ENCODE results near the gene ALDH3A2.

Gene ALDH3A2

GRCh38 chr17:19648475-19649273, at the start of gene ALDH3A2:
Gene ALDH3A2, plus strand, starts transcription at chr17:19648751. Its CDS starts 221 bp downstream, at chr17:19648972.
- DNase-seq: peak; percentile 5

- DNase-seq: no peak
These were observed 38.2 kb upstream of the ALDH3A2 start for GRCh38 chr17:19610311-19610710.

- DNase-seq: no peak
These were observed 37.7 kb upstream of the ALDH3A2 start for GRCh38 chr17:19610879-19611278.

DNA sequence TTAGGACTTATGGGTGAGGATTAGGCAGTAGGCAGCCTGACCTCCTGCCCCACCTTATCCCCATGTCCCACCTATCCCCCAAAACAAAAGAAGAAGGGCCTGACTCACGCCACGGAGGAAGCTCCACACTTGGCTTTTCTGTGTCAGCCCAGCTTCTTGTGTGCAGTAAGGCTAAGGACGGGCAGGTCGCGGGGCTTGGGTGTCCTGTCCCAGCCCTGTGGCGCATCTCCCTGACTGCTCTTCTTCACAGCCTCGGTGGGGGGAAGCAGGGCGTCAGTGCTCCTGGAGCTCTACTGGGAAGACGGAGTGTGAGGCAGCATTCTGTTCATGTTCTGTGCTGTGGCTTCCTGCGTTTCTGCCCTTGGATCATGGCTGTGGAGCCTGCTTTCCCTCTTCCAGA, 34.6 kb upstream of the ALDH3A2 start:
- DNase-seq: no peak

- no peak for DNase-seq
These were observed 33.7 kb upstream of the ALDH3A2 start for GRCh38 chr17:19614900-19615299.

DNA sequence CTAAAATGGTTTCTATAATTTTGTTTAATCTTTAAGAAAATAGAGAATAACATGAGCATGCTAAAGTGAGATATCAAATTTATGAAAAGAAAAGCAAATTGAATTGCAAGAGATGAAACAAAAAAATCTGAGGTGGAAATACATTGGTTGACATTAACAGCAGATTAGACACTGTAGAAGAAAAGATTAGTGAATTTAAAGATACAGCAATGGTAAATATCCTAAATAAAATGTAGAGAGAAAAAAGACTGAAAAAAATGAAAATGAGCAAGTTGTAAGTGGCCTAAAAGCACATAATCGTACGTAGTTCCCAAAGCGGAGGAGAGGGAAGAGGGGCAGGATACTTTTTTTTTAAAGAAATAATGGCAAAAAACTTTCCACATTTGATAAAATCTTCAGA, 30.5 kb upstream of the ALDH3A2 start:
- no peak for DNase-seq

DNA sequence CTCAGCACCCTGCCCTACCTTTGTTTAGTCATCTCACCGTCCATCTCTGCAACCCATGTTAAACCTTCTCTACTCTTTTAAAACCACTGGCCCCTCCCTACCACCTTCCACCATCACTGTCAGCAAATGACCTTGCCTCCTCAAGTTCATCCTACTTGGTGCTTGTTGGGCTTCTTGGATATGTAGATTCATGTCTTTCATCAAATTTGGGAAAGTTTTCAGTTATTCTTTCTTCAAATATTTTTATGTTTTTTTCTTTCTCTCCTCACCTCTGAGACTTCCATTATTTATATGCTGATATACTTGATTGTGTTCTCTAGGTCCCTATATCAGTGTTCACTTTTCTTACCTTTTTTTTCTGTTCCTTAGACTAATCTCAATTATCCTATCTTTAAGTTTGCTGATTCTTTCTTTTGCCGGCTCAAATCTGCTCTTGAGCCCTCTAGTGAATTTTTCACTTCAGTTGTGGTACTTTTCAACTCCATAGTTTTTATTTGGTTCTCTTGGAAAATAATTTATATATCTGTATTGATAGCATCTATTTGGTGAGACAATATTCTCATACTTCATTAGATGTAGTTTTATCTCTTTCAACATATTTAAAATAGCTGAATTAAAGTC, 28.7 kb upstream of the ALDH3A2 start:
- no peak for DNase-seq

DNA sequence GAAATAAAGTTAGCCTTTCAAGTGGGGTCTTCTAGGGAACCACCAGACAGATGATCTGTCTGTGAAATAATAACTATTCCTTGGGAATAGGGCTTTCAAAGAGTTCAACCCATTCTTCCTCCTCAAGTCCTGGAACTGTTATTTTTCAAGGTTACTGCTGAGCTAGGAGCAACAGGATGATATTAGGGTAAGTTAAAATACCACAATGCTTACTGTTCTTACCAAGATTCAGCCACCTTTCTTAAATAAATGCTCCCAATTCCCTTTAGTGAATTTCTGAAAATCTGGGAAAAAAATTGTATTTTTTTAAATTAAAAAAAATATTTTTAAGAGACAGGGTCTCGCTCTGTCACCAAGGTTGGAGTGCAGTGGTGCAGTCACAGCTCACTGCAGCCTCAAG, 26.9 kb upstream of the ALDH3A2 start:
- no peak for DNase-seq

- no peak for DNase-seq
These were observed 22.5 kb upstream of the ALDH3A2 start for GRCh38 chr17:19626079-19626478.

GRCh38 chr17:19629449-19629848, 19.1 kb upstream of the ALDH3A2 start:
- no peak for DNase-seq

DNA sequence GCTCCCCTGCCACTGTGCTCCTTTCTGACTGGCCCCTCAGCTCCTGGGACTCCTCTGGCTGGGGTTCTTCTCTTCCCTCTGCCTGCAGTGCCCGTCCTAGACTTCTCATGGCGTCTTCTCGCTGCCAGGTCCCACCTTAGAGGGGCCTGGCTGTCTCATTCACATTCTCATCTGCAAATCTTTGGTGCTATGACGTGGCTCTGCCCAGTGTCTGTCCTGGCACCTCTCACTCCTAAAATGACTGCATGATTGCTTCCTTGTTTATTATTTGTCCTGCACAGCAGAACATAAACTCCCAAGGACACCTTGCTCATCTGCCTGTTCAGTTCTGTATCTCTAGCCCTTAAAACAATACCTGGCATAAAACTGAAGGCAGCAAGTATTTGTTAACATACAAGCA, 18.5 kb upstream of the ALDH3A2 start:
- no peak for DNase-seq

DNA sequence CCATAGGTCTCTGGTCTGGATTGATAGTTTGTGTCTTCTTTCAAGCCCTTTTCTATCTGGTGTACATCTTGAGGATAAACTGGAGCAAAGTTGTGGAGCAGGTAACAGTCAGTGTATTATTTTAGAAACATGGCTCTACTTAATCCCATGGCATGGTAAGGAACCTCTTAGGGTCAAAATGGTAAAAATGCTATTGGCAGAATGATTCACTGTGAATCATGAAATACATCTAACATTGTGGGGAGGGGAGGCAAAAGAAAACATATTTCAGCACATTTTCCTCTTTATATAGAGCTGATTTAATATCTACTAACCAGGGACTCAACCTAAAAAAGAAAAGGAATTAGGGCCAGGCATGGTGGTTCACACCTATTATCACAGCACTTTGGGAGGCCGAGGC, 17.9 kb upstream of the ALDH3A2 start:
- DNase-seq: no peak

GRCh38 chr17:19631905-19632304, 16.6 kb upstream of the ALDH3A2 start:
- DNase-seq: no peak

DNA sequence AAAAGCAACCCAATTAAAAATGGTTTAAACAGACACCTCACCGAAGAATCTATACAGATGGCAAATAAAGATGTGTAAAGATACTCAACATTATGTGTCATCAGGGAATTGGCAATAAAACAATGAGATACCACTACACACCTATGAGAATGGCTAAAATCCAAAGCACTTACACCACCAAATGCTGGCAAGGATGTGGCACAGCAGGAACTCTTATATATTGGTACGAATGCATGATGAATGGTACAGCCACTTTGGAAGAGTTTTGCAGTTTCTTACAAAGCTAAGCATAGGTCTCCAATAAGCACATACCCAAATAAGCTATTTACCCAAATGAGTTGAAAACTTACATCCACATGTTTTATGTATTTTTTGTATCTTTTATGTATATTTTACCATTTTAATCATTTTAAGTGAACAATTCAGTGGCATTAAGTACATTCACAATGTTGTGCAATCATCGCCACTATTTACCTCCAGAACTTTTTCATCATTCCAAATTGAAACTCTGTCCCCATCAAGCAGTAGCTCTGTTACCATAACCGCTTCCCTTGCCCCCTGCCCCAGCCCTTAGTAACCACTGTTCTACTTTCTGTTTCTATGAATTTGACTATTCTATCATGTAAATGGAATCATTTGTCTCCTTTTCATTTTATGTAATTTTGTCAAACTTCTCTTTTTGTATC, 6.7 kb upstream of the ALDH3A2 start:
- no peak for DNase-seq

GRCh38 chr17:19642373-19642893, 6.1 kb upstream of the ALDH3A2 start:
- no peak for DNase-seq

GRCh38 chr17:19644493-19645210, 3.9 kb upstream of the ALDH3A2 start:
- DNase-seq: no peak

DNA sequence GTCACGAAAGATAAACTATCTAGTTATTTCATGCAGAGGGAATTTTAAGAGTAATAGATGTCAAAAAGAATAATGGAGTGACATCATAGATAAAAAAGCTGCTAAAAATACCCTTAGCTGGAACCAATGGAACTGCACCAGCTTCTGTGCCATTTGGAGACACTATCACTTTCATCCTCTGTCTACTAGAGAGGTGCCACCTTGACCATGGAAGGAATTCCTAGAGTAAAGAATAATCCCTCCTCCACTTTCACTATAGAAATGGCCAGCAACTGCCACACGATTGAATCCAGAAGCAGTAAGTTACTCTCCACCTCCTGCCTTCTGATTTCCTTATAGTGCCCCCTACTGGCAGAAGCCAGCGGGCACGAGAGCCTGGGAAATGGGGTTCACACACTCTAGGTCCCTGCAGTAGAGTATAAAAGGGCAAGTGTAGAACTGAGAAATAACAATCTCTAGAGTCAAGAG, 2.8 kb upstream of the ALDH3A2 start:
- no peak for DNase-seq

GRCh38 chr17:19646788-19647696, 1.5 kb upstream of the ALDH3A2 start:
- no peak for DNase-seq

- DNase-seq: no peak
These were observed 665 bp upstream of the ALDH3A2 start for GRCh38 chr17:19647697-19648474.

DNA sequence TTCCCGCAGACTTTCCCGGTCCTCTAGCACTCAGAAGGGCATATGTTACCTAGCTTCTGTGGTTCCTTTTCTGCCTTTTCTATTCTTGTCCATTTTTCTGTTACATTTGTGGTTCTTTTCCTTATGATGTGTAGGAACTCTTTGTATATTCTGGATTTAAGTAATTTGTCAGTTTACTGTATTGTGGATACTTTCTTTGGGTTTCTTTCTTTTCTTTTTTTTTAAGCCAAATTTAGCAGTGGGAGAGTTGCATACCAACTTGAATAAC, 657 bp downstream of the ALDH3A2 start:
- no peak for DNase-seq

DNA sequence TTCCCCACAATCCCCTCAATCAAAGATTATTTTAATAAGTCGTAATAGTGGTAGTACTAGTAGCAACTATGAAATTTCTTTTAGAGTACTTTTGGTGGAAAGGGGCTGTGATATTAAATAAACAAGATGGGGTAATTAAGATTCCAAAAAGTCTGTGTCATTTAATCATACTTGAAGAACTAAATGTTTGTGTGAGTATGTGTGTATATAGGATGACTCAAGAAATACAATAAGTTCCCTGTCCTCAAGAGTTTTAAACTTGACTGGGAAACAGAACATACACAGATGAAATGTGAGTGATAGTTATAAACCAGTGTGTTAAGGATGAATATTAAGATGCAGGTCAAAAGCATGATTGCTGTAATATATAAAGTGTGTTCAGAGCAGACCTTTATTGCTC, 2.3 kb downstream of the ALDH3A2 start:
- no peak for DNase-seq

Measured in NCI-H2081 treated with DMSO at 0.1 percent for 48 hours (cell line).